HepG2 (cell line): ENCODE data around the gene NEDD4L. TPM values are rescaled to one million over a fixed set of nuclear protein-coding genes. Genes with fewer than 3 reads are reported as not detected.

Experiments used
- GABPB1 ChIP-seq: IDR thresholded peaks from 2 replicates; pipeline ENCODE4 v1.6.1; 2016; ENCODE audit warnings: mild to moderate bottlenecking, missing genetic modification reagents, moderate library complexity, missing compliant biosample characterization
- GRHL1 ChIP-seq: sonication (generic); formaldehyde crosslinking; conservative IDR thresholded peaks from 2 replicates; pipeline ENCODE4 v1.8.0; 2022; ENCODE audit warnings: missing genetic modification reagents
- HDAC1 ChIP-seq: sonication (generic); formaldehyde crosslinking; IDR thresholded peaks from 2 replicates; pipeline ENCODE4 v1.5.1; 2020; ENCODE audit warnings: mild to moderate bottlenecking, missing genetic modification reagents
- JARID2 ChIP-seq: sonication (generic); formaldehyde crosslinking; IDR thresholded peaks from 2 replicates; pipeline ENCODE4 v1.8.1; 2023; ENCODE audit warnings: missing genetic modification reagents, inconsistent platforms; ENCODE audit not compliant: insufficient replicate concordance
- SIX4 ChIP-seq: sonication (generic); formaldehyde crosslinking; IDR thresholded peaks from 2 replicates; pipeline ENCODE4 v1.4.0; 2020; ENCODE audit warnings: missing genetic modification reagents
- SP2 ChIP-seq: sonication (generic); formaldehyde crosslinking; IDR thresholded peaks from 2 replicates; pipeline ENCODE4 v1.5.1; 2020; ENCODE audit warnings: mild to moderate bottlenecking, missing genetic modification reagents
- ZBTB21 ChIP-seq: sonication (generic); formaldehyde crosslinking; IDR thresholded peaks from 2 replicates; pipeline ENCODE4 v1.4.0; 2020; ENCODE audit warnings: missing genetic modification reagents
- ZFP36L2 ChIP-seq: sonication (generic); formaldehyde crosslinking; IDR thresholded peaks from 2 replicates; pipeline ENCODE4 v1.4.0; 2020; ENCODE audit warnings: missing genetic modification reagents
- ZNF251 ChIP-seq: sonication (generic); formaldehyde crosslinking; IDR thresholded peaks from 2 replicates; pipeline ENCODE4 v1.9.0; 2021; ENCODE audit warnings: mild to moderate bottlenecking, missing genetic modification reagents
- ZNF256 ChIP-seq: sonication (generic); formaldehyde crosslinking; conservative IDR thresholded peaks from 2 replicates; pipeline ENCODE4 v1.4.0; 2020; ENCODE audit warnings: missing genetic modification reagents
- ZNF30 ChIP-seq: sonication (generic); formaldehyde crosslinking; IDR thresholded peaks from 2 replicates; pipeline ENCODE4 v1.5.0; 2020; ENCODE audit warnings: mild to moderate bottlenecking, missing genetic modification reagents
- ZNF558 ChIP-seq: sonication (generic); formaldehyde crosslinking; IDR thresholded peaks from 2 replicates; pipeline ENCODE4 v1.9.0; 2022; ENCODE audit warnings: mild to moderate bottlenecking, missing genetic modification reagents, borderline replicate concordance
- ZNF576 ChIP-seq: sonication (generic); formaldehyde crosslinking; IDR thresholded peaks from 2 replicates; pipeline ENCODE4 v1.4.0; 2020; ENCODE audit warnings: mild to moderate bottlenecking, missing genetic modification reagents
- ZNF616 ChIP-seq: sonication (generic); formaldehyde crosslinking; IDR thresholded peaks from 2 replicates; pipeline ENCODE4 v1.5.0; 2020; ENCODE audit warnings: low read depth, mild to moderate bottlenecking, missing genetic modification reagents
- ZNF639 ChIP-seq: conservative IDR thresholded peaks from 2 replicates; pipeline ENCODE4 v1.6.1; 2018; ENCODE audit warnings: missing genetic modification reagents
- ZNF816 ChIP-seq: sonication (generic); formaldehyde crosslinking; IDR thresholded peaks from 2 replicates; pipeline ENCODE4 v1.8.0; 2022; ENCODE audit warnings: missing genetic modification reagents, mild to moderate bottlenecking, borderline replicate concordance
- ZNF839 ChIP-seq: sonication (generic); formaldehyde crosslinking; IDR thresholded peaks from 2 replicates; pipeline ENCODE4 v1.4.0; 2020; ENCODE audit warnings: missing genetic modification reagents, mild to moderate bottlenecking, borderline replicate concordance
- polyA plus RNA-seq, 8 experiments: library from polyadenylated mRNA; depleted of rRNA in 3 of 8; stranded (reverse) in 7 of 8; unstranded in 1 of 8; fragments of >200 nt; fragmentation: Illumina TruSeq in 4 of 8; extraction: Trizol in 4 of 8; gene quantifications; 2 replicates each; pipeline versions ENCODE4 v1.2.1 to v1.2.3, GENCODE V29; 2011 to 2016; ENCODE audit warnings: low read depth in 4 of 8, missing spikeins in 1 of 8, mixed read lengths in 1 of 8; ENCODE audit not compliant: insufficient read depth in 1 of 8
- total RNA-seq, 5 experiments: library from RNA; depleted of rRNA; stranded (reverse); fragments of >200 nt; fragmentation: Illumina TruSeq; extraction: Trizol; gene quantifications; 2 replicates each; pipeline ENCODE4 v1.2.3, GENCODE V29; 2016; ENCODE audit warnings: low read depth in 1 of 5
- TF ChIP-seq, protein P1 (sequence below): sonication (generic); formaldehyde crosslinking; IDR thresholded peaks from 2 replicates; pipeline ENCODE4 v1.5.0; 2020; ENCODE audit warnings: missing genetic modification reagents
- TF ChIP-seq, protein P2 (sequence below): sonication (generic); formaldehyde crosslinking; IDR thresholded peaks from 2 replicates; pipeline ENCODE4 v1.9.0; 2021; ENCODE audit warnings: missing genetic modification reagents, mild to moderate bottlenecking, borderline replicate concordance

The NEDD4L gene
- total and polyA plus RNA-seq, 2 of the 13 experiments (the other 11 are each of a cell fraction or from before 2014, with no cell fraction given), result 168 to 390 TPM

DNA sequence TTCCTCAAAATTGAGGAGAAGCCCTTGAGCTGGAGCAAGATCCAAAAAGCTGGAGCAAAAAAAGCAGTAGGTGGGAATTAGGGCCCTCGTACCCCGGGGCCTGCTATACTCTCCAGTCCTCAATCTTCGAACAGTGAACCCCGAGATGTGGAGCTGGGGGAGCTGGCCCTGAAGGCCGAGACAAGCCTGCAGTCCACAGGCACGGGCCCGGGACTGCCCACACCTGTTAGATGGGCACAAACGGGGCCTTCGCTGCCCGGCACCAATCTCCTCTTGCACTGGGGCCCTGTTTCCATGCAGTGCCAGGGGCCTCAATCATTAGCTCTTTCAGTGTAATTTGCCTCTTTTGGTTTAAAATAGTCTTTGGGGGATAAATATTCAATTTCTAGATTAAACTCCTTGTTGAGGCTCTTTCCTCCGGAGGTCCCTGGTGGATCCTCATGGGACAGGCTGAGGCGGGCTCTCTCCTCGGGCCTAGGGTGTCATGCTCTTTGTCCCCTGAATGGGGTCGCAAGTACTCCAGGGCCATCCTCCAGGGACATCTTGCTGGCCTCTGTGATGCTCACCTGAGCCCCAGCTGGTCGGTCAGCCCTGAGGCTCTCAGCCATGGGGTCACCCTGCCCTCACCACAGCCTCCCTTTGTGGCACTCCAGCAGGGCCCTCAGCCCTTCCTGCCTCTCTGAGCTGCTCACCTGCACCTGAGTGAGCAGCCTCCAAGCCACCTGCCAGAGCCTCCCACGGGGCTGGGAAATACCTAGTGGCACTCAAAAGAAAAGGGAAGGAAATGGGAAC, 361.3 kb downstream of the NEDD4L start (continued):
- TF ChIP-seq GRHL1 (CRISPR knock-in tag) (no peak), SIX4 (CRISPR knock-in tag) (no peak), ZNF558 (CRISPR knock-in tag) (no peak), JARID2 (CRISPR knock-in tag) (no peak), ZFP36L2 (CRISPR knock-in tag) (no peak), ZNF256 (CRISPR knock-in tag) (no peak), ZNF616 (CRISPR knock-in tag) (no peak), ZNF839 (CRISPR knock-in tag) (no peak), ZNF816 (CRISPR knock-in tag) (no peak), HDAC1 (0 out of 2 replicates have a peak, but pooled peaks have one; percentile 10), ZNF576 (CRISPR knock-in tag) (no peak), ZNF639 (no peak), GABPB1 (CRISPR knock-in tag) (0 out of 2 replicates have a peak, but pooled peaks have one; percentile 24), ZNF30 (CRISPR knock-in tag) (no peak), ZBTB21 (CRISPR knock-in tag) (no peak), ZNF251 (no peak), SP2 (CRISPR knock-in tag) (no peak)
- TF ChIP-seq, protein P1, sequence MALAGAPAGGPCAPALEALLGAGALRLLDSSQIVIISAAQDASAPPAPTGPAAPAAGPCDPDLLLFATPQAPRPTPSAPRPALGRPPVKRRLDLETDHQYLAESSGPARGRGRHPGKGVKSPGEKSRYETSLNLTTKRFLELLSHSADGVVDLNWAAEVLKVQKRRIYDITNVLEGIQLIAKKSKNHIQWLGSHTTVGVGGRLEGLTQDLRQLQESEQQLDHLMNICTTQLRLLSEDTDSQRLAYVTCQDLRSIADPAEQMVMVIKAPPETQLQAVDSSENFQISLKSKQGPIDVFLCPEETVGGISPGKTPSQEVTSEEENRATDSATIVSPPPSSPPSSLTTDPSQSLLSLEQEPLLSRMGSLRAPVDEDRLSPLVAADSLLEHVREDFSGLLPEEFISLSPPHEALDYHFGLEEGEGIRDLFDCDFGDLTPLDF (CRISPR knock-in tag), result no peak
- TF ChIP-seq, protein P2, sequence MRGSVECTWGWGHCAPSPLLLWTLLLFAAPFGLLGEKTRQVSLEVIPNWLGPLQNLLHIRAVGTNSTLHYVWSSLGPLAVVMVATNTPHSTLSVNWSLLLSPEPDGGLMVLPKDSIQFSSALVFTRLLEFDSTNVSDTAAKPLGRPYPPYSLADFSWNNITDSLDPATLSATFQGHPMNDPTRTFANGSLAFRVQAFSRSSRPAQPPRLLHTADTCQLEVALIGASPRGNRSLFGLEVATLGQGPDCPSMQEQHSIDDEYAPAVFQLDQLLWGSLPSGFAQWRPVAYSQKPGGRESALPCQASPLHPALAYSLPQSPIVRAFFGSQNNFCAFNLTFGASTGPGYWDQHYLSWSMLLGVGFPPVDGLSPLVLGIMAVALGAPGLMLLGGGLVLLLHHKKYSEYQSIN (CRISPR knock-in tag), result no peak
